SK-N-SH (cell line): ENCODE results near the gene ZNF14. TPM values are rescaled to one million over a fixed set of nuclear protein-coding genes. Genes with fewer than 3 reads are reported as not detected.
"Not testable (repeated sequence)": the region's sequence is repeated elsewhere in the genome, so short reads cannot be mapped to it uniquely, and the experiment has no call there.

ENCODE experiments used
- CTCF ChIA-PET: fragments of 300-600, 350-600 bp; formaldehyde crosslinking; extraction: SDS; loops from one replicate; lab custom pipeline; 2021; lab: Yijun Ruan, JAX
- POLR2A ChIA-PET: fragments of 350-600 bp; sonication (Branson Sonifier 250); formaldehyde crosslinking; extraction: SDS; loops from one replicate; lab custom pipeline; 2020; ENCODE audit warnings: antibody characterized with exemption, inconsistent platforms; lab: Yijun Ruan, JAX
- DNase-seq: peaks from one replicate; pipeline ENCODE4 v3.0.0; 2012
- H2AFZ ChIP-seq: fragments of 200-600 bp; sonication (generic); 2 replicates; pipeline ENCODE4 v1.8.1; 2016; ENCODE audit warnings: antibody characterized with exemption, mild to moderate bottlenecking, low read depth
- H3F3A ChIP-seq: fragments of 200-600 bp; sonication (generic); replicated peaks from 2 replicates; pipeline ENCODE3; 2016; ENCODE audit warnings: antibody characterized with exemption, mild to moderate bottlenecking; ENCODE audit not compliant: insufficient read depth
- H3K27ac ChIP-seq, 2 experiments: fragments of 200-500 bp in 1 of 2; fragments of 200-600 bp in 1 of 2; sonication (Bioruptor generic) in 1 of 2; sonication (generic), shearing (Covaris generic) in 1 of 2; 2 replicates each; pipeline versions ENCODE4 v1.5.1 to v1.6.1; 2014 to 2016; ENCODE audit warnings: low read depth in 2 of 2, inconsistent platforms in 1 of 2, low read length in 1 of 2, mild to moderate bottlenecking in 1 of 2, mixed read lengths in 1 of 2
- H3K27me3 ChIP-seq: fragments of 200-600 bp; sonication (generic), shearing (Covaris generic); 2 replicates; pipeline ENCODE4 v1.6.1; 2016; ENCODE audit warnings: mixed run types; ENCODE audit not compliant: insufficient read depth
- H3K36me3 ChIP-seq, 2 experiments: fragments of 200-500 bp in 1 of 2; fragments of 200-600 bp in 1 of 2; sonication (Bioruptor generic) in 1 of 2; sonication (generic) in 1 of 2; replicated peaks in 1 of 2; 2 replicates each; pipeline versions ENCODE3 to v1.5.1; 2014 to 2016; ENCODE audit warnings: low read length in 1 of 2, mild to moderate bottlenecking in 1 of 2; ENCODE audit not compliant: insufficient read depth in 2 of 2, control insufficient read depth in 1 of 2
- H3K4me1 ChIP-seq, 2 experiments: fragments of 200-500 bp in 1 of 2; fragments of 200-600 bp in 1 of 2; sonication (Bioruptor generic) in 1 of 2; sonication (generic), shearing (Covaris generic) in 1 of 2; 2 replicates each; pipeline versions ENCODE4 v1.5.1 to v1.6.1; 2014 to 2016; ENCODE audit warnings: low read depth in 1 of 2, low read length in 1 of 2, mixed run types in 1 of 2; ENCODE audit not compliant: insufficient read depth in 2 of 2, control insufficient read depth in 1 of 2
- H3K4me2 ChIP-seq: fragments of 200-600 bp; sonication (generic), shearing (Covaris generic); 2 replicates; pipeline ENCODE4 v1.6.1; 2017; ENCODE audit warnings: mixed run types
- H3K4me3 ChIP-seq, 2 experiments: fragments of 200-500 bp in 1 of 2; fragments of 200-600 bp in 1 of 2; sonication (Bioruptor generic) in 1 of 2; sonication (generic), shearing (Covaris generic) in 1 of 2; 2 replicates each; pipeline versions ENCODE4 v1.5.1 to v1.8.1; 2014 to 2016; ENCODE audit warnings: low read depth in 2 of 2, inconsistent platforms in 1 of 2, low read length in 1 of 2, mild to moderate bottlenecking in 1 of 2, mixed read lengths in 1 of 2, moderate library complexity in 1 of 2
- H3K79me2 ChIP-seq: fragments of 200-600 bp; sonication (generic); 2 replicates; pipeline ENCODE4 v1.8.1; 2017; ENCODE audit warnings: mild to moderate bottlenecking; ENCODE audit not compliant: insufficient read depth
- H3K9ac ChIP-seq: fragments of 200-600 bp; sonication (generic); 2 replicates; pipeline ENCODE4 v1.6.1; 2017; ENCODE audit warnings: mixed run types
- H3K9me2 ChIP-seq: fragments of 200-600 bp; sonication (generic); 2 replicates; pipeline ENCODE4 v1.6.1; 2017; ENCODE audit warnings: mixed run types
- H3K9me3 ChIP-seq: fragments of 200-600 bp; sonication (generic); 2 replicates; pipeline ENCODE4 v1.6.1; 2017; ENCODE audit warnings: mixed run types, mild to moderate bottlenecking, moderate library complexity
- H4K20me1 ChIP-seq: fragments of 200-600 bp; sonication (generic); 2 replicates; pipeline ENCODE4 v1.6.1; 2017; ENCODE audit warnings: mild to moderate bottlenecking, mixed run types; ENCODE audit not compliant: insufficient read depth
- CHD2 ChIP-seq: fragments of 150-350 bp; IDR thresholded peaks from 2 replicates; pipeline ENCODE4 v1.6.1; 2018; ENCODE audit warnings: low read length; ENCODE audit not compliant: partially characterized antibody
- ELF1 ChIP-seq: IDR thresholded peaks from 2 replicates; pipeline ENCODE4 v1.4.0; 2012
- EZH2phosphoT487 ChIP-seq: fragments of 200-600 bp; sonication (generic); IDR thresholded peaks from 2 replicates; pipeline ENCODE4 v1.6.1; 2017; ENCODE audit warnings: low read depth, mixed run types, mild to moderate bottlenecking, antibody characterized with exemption, moderate library complexity, borderline replicate concordance
- FOSL2 ChIP-seq: IDR thresholded peaks from 2 replicates; pipeline ENCODE4 v1.4.0; 2012; ENCODE audit warnings: low read depth, mild to moderate bottlenecking, moderate library complexity, borderline replicate concordance
- GATA2 ChIP-seq: sonication (generic); formaldehyde crosslinking; IDR thresholded peaks from 2 replicates; pipeline ENCODE4 v1.5.0; 2020; ENCODE audit warnings: mild to moderate bottlenecking, missing genetic modification reagents
- JUND ChIP-seq: IDR thresholded peaks from 2 replicates; pipeline ENCODE4 v1.4.0; 2012
- MXI1 ChIP-seq: IDR thresholded peaks from 2 replicates; pipeline ENCODE4 v1.6.1; 2012; ENCODE audit warnings: mild to moderate bottlenecking, low read depth, low read length, improper control_type of control experiment
- NRF1 ChIP-seq: IDR thresholded peaks from 2 replicates; pipeline ENCODE4 v1.6.1; 2012; ENCODE audit warnings: low read depth, mild to moderate bottlenecking, low read length
- RAD21 ChIP-seq: IDR thresholded peaks from 2 replicates; pipeline ENCODE4 v1.6.1; 2012; ENCODE audit warnings: mild to moderate bottlenecking, low read length
- RFX5 ChIP-seq: IDR thresholded peaks from 2 replicates; pipeline ENCODE4 v1.6.1; 2012; ENCODE audit warnings: mild to moderate bottlenecking, improper control_type of control experiment, low read length
- RXRA ChIP-seq: IDR thresholded peaks from 2 replicates; pipeline ENCODE4 v1.4.0; 2012; ENCODE audit warnings: low read depth, mild to moderate bottlenecking, borderline replicate concordance
- SIN3A ChIP-seq: IDR thresholded peaks from 2 replicates; pipeline ENCODE4 v1.6.1; 2012; ENCODE audit warnings: low read depth, mild to moderate bottlenecking, low read length, moderate library complexity, borderline replicate concordance
- TAF1 ChIP-seq: IDR thresholded peaks from 2 replicates; pipeline ENCODE4 v1.6.1; 2012; ENCODE audit warnings: low read depth, mild to moderate bottlenecking, low read length, moderate library complexity, borderline replicate concordance
- TCF12 ChIP-seq: IDR thresholded peaks from 2 replicates; pipeline ENCODE4 v1.4.0; 2012
- TEAD4 ChIP-seq: IDR thresholded peaks from 2 replicates; pipeline ENCODE4 v1.4.0; 2012; ENCODE audit warnings: mild to moderate bottlenecking, borderline replicate concordance; ENCODE audit not compliant: insufficient read depth
- YY1 ChIP-seq: IDR thresholded peaks from 2 replicates; pipeline ENCODE4 v1.4.0; 2012; ENCODE audit warnings: low read depth, mild to moderate bottlenecking
- WGBS: methylation state at CpG from one replicate; pipeline ENCODE4 v1.1.6; 2017; ENCODE audit warnings: low lambda C conversion rate; 5-methylcytosine and 5-hydroxymethylcytosine counted together
- polyA plus RNA-seq, 3 experiments: library from polyadenylated mRNA; depleted of rRNA; stranded (reverse); fragments of >200 nt; gene quantifications; 2 replicates each; pipeline ENCODE4 v1.2.3, GENCODE V29; 2012
- TF ChIP-seq, protein P1 (sequence below): fragments of 150-350 bp; IDR thresholded peaks from 2 replicates; pipeline ENCODE4 v1.6.1; 2016; ENCODE audit warnings: mild to moderate bottlenecking, low read depth, low read length
- TF ChIP-seq, protein P2 (sequence below): IDR thresholded peaks from 2 replicates; pipeline ENCODE4 v1.4.0; 2012; ENCODE audit warnings: low read depth, borderline replicate concordance
- TF ChIP-seq, protein P3 (sequence below): IDR thresholded peaks from 2 replicates; pipeline ENCODE4 v1.6.1; 2012; ENCODE audit warnings: mild to moderate bottlenecking, low read depth, low read length, moderate library complexity

The ZNF14 gene
- polyA plus RNA-seq, 1 of the 3 experiments (the other 2 are of a cell fraction), result 1.1 TPM

DNA sequence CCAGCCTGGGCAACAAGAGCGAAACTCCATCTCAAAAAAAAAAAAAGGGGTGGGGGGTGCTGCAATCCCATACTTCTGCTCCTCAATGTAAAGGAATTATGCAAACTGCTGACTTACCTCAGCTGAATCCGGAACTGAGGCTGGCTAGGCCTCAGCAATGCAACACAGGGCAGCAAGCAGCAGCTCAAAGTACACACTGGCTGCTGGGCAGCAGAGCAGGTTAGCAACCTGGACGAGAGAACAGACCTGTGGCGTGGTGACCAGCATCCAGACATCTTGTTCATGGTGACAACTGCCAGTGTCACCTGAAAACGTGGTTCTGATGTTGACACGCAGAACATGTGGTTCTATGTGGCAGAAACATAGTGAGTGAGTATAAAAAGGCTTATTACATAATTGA is 28.1 kb downstream of the ZNF14 start (continued):
- TF ChIP-seq NRF1 (no peak), TCF12 (no peak), RFX5 (no peak)

DNA sequence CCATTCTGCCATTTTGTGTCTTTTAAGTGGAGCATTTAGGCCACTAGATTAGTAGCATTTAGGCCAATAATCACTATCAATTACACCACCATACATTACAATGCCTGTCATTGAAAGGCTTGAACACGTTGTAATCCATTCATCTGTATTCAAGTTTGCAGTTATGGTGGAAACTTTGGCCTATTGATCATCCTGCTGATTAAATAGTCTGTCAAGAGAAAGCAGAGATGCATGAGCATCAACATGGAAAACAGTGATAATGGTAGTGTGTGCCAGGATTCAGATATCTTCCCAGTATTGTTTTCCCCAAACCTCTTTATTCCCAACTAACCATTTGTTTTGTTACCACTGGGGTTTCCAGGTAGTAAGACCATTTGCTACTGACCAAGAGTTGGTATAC is 32.4 kb downstream of the ZNF14 start:
- H3K27me3 ChIP-seq, H3K4me3 ChIP-seq, H3K9me3 ChIP-seq, H3F3A ChIP-seq, DNase-seq, H3K36me3 ChIP-seq, H4K20me1 ChIP-seq, H3K4me1 ChIP-seq, CTCF ChIA-PET, H3K9ac ChIP-seq, H3K79me2 ChIP-seq, H3K9me2 ChIP-seq, POLR2A ChIA-PET, H2AFZ ChIP-seq, H3K4me2 ChIP-seq, H3K27ac ChIP-seq: not testable (repeated sequence)
- 65% methylated on average over 1 of the region's 1 CpG for WGBS

DNA sequence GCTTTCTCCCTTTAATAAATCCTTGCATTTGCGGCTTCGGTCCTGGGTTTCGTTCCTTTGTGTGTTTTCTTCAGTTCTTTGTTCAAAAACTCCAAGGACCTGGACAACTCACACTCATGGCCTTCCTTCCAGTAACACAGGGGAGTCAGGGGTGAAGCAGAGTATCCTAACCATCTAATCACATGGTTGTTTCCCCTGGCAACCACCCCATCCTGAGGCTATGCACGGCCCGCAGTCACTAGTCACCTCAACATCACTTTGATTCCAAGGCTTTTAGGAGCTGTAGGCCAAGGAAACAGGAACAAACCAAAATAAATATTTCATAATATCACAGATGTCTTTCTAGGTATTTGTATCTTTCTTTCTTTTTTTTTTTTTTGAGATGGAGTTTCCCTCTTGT is 35.3 kb downstream of the ZNF14 start:
- Histone ChIP-seq H3K9me2 (no peaks in the 10 kb centered on the region), H3K4me2 (no peak overlapping the region), H2AFZ (no peak overlapping the region), H3K27me3 (no peaks in the 10 kb centered on the region), H3F3A (no peaks in the 10 kb centered on the region), H3K27ac (no peak overlapping the region), H3K36me3 (no peaks in the 10 kb centered on the region), H3K4me3 (no peak overlapping the region), H4K20me1 (no peaks in the 10 kb centered on the region), H3K79me2 (no peaks in the 10 kb centered on the region), H3K4me1 (no peaks in the 10 kb centered on the region), H3K9me3 (0 out of 2 replicates have a peak, but pooled peaks cover 3% of the 10 kb centered on the region), H3K9ac (no peak overlapping the region)
- CTCF ChIA-PET, result no interaction called here
- no peak for TF ChIP-seq EZH2phosphoT487
- TF ChIP-seq SIN3A, result no peak
- TF ChIP-seq GATA2, result no peak
- TF ChIP-seq, protein P1, sequence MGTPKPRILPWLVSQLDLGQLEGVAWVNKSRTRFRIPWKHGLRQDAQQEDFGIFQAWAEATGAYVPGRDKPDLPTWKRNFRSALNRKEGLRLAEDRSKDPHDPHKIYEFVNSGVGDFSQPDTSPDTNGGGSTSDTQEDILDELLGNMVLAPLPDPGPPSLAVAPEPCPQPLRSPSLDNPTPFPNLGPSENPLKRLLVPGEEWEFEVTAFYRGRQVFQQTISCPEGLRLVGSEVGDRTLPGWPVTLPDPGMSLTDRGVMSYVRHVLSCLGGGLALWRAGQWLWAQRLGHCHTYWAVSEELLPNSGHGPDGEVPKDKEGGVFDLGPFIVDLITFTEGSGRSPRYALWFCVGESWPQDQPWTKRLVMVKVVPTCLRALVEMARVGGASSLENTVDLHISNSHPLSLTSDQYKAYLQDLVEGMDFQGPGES, result no peak
- no peak for TF ChIP-seq MXI1
- TF ChIP-seq ELF1, result no peak
- no peak for TF ChIP-seq TEAD4
- no peak for TF ChIP-seq JUND
- TF ChIP-seq RXRA, result no peak
- TF ChIP-seq FOSL2, result no peak
- no peak for TF ChIP-seq TAF1
- TF ChIP-seq NRF1, result no peak
- no peak for TF ChIP-seq YY1
- no peak for TF ChIP-seq RAD21
- no peak for TF ChIP-seq CHD2
- TF ChIP-seq, protein P2, sequence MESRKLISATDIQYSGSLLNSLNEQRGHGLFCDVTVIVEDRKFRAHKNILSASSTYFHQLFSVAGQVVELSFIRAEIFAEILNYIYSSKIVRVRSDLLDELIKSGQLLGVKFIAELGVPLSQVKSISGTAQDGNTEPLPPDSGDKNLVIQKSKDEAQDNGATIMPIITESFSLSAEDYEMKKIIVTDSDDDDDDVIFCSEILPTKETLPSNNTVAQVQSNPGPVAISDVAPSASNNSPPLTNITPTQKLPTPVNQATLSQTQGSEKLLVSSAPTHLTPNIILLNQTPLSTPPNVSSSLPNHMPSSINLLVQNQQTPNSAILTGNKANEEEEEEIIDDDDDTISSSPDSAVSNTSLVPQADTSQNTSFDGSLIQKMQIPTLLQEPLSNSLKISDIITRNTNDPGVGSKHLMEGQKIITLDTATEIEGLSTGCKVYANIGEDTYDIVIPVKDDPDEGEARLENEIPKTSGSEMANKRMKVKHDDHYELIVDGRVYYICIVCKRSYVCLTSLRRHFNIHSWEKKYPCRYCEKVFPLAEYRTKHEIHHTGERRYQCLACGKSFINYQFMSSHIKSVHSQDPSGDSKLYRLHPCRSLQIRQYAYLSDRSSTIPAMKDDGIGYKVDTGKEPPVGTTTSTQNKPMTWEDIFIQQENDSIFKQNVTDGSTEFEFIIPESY, result no peak
- TF ChIP-seq, protein P3, sequence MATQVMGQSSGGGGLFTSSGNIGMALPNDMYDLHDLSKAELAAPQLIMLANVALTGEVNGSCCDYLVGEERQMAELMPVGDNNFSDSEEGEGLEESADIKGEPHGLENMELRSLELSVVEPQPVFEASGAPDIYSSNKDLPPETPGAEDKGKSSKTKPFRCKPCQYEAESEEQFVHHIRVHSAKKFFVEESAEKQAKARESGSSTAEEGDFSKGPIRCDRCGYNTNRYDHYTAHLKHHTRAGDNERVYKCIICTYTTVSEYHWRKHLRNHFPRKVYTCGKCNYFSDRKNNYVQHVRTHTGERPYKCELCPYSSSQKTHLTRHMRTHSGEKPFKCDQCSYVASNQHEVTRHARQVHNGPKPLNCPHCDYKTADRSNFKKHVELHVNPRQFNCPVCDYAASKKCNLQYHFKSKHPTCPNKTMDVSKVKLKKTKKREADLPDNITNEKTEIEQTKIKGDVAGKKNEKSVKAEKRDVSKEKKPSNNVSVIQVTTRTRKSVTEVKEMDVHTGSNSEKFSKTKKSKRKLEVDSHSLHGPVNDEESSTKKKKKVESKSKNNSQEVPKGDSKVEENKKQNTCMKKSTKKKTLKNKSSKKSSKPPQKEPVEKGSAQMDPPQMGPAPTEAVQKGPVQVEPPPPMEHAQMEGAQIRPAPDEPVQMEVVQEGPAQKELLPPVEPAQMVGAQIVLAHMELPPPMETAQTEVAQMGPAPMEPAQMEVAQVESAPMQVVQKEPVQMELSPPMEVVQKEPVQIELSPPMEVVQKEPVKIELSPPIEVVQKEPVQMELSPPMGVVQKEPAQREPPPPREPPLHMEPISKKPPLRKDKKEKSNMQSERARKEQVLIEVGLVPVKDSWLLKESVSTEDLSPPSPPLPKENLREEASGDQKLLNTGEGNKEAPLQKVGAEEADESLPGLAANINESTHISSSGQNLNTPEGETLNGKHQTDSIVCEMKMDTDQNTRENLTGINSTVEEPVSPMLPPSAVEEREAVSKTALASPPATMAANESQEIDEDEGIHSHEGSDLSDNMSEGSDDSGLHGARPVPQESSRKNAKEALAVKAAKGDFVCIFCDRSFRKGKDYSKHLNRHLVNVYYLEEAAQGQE, result no peak
- no peak for DNase-seq
- POLR2A ChIA-PET, result no interaction called here
- 57% methylated on average over 5 of the region's 5 CpGs for WGBS
